ENCODE measurements around the gene NEBL. TPM values are rescaled to one million over a fixed set of nuclear protein-coding genes. Genes with fewer than 3 reads are reported as not detected.

The NEBL gene, protein sequence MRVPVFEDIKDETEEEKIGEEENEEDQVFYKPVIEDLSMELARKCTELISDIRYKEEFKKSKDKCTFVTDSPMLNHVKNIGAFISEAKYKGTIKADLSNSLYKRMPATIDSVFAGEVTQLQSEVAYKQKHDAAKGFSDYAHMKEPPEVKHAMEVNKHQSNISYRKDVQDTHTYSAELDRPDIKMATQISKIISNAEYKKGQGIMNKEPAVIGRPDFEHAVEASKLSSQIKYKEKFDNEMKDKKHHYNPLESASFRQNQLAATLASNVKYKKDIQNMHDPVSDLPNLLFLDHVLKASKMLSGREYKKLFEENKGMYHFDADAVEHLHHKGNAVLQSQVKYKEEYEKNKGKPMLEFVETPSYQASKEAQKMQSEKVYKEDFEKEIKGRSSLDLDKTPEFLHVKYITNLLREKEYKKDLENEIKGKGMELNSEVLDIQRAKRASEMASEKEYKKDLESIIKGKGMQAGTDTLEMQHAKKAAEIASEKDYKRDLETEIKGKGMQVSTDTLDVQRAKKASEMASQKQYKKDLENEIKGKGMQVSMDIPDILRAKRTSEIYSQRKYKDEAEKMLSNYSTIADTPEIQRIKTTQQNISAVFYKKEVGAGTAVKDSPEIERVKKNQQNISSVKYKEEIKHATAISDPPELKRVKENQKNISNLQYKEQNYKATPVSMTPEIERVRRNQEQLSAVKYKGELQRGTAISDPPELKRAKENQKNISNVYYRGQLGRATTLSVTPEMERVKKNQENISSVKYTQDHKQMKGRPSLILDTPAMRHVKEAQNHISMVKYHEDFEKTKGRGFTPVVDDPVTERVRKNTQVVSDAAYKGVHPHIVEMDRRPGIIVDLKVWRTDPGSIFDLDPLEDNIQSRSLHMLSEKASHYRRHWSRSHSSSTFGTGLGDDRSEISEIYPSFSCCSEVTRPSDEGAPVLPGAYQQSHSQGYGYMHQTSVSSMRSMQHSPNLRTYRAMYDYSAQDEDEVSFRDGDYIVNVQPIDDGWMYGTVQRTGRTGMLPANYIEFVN
- total RNA-seq: 7.6 and 8.3 TPM in 2 replicates

GRCh38 chr10:20897146-20897825 is at the start of gene NEBL:
Gene NEBL, minus strand, starts transcription at chr10:20897311. Its CDS starts 106 bp downstream, at chr10:20897205.

